RWPE2 (cell line): ENCODE results near the gene KIF26B.

Experiments
- ATAC-seq: fragments of 200-7000 bp; cut with Tn5 transposase; 3 replicates; pipeline ENCODE4 v1.9.1; 2021; ENCODE audit warnings: low read depth
- DNase-seq: peaks from one replicate; pipeline ENCODE4 v3.0.0-alpha.2; 2020; ENCODE audit warnings: low spot score
- H3K27ac ChIP-seq: fragments of 450-650 bp; 2 replicates; pipeline ENCODE4 v1.5.1; 2017; ENCODE audit warnings: mild to moderate bottlenecking; ENCODE audit not compliant: poor library complexity, severe bottlenecking
- H3K27me3 ChIP-seq: fragments of 250-450 bp; sonication (Bioruptor Pico); 2 replicates; pipeline ENCODE4 v1.5.1; 2021; ENCODE audit warnings: mild to moderate bottlenecking, moderate library complexity; ENCODE audit not compliant: insufficient read depth, poor library complexity, severe bottlenecking
- H3K36me3 ChIP-seq: fragments of 250-450 bp; sonication (Bioruptor Pico); 2 replicates; pipeline ENCODE4 v1.5.1; 2020; ENCODE audit warnings: low read depth, mild to moderate bottlenecking, moderate library complexity
- H3K4me1 ChIP-seq: fragments of 250-450 bp; sonication (Bioruptor Pico); 2 replicates; pipeline ENCODE4 v1.5.1; 2021; ENCODE audit warnings: mild to moderate bottlenecking, moderate library complexity; ENCODE audit not compliant: insufficient read depth, poor library complexity, severe bottlenecking
- H3K4me3 ChIP-seq: fragments of 250-450 bp; sonication (Bioruptor Pico); 2 replicates; pipeline ENCODE4 v1.5.1; 2021; ENCODE audit warnings: mild to moderate bottlenecking, moderate library complexity; ENCODE audit not compliant: severe bottlenecking
- H3K9me3 ChIP-seq: fragments of 250-450 bp; sonication (Bioruptor Pico); 2 replicates; pipeline ENCODE4 v1.5.1; 2021; ENCODE audit warnings: mild to moderate bottlenecking, moderate library complexity; ENCODE audit not compliant: severe bottlenecking
- TF ChIP-seq, protein P1 (sequence below): fragments of 450-650 bp; IDR thresholded peaks from one replicate; pipeline ENCODE4 v1.5.1; 2017; ENCODE audit warnings: mild to moderate bottlenecking, moderate library complexity; ENCODE audit not compliant: poor library complexity, severe bottlenecking

The KIF26B gene

DNA sequence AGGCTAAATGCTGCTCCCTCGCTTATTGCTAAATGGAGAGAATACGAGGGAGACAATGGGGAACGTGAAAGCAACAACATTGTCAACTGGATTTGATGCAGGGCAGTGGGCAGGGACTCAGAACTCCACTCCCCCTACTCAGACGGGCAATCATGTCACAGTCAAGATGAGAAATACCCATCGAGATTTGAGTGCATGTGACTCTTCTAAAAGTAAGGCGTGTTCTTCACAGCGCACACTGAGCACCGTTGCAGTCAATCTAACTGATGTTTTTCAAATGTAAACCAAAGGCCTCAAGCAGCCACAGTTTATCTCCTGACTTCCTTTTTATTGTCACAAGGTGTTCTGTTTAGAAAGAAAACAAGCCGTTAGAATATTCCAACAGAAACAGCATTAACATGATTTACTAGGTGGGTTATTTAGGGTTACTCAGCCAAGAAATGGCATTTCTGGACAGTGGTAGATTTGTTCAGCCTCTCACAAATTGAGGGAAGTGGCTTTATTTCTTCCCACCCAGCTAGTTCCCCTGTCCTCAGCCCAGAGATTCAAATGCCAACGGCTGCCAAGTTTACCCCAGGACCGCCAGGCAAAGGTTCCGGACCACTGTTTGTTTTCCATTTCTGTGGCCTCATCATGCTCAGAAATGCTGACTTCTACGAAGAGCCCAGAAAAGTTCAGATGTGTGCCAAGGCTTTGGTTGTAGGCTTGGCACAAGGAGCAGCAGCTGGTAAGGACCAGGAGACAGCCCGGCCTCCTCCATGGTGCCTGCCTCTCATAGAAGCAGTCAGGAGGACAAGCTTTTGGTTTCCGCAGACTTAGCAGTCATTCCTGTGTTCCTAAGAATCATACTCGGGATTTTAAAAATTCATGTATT is 171.4 kb downstream of the KIF26B start:
- DNase-seq (no peak), ATAC-seq (no peak)
- Histone ChIP-seq H3K4me3 (no peak overlapping the region), H3K27ac (no peak overlapping the region), H3K4me1 (no peaks in the 10 kb centered on the region), H3K9me3 (no peaks in the 10 kb centered on the region), H3K27me3 (no peaks in the 10 kb centered on the region), H3K36me3 (no peaks in the 10 kb centered on the region)
- TF ChIP-seq, protein P1, sequence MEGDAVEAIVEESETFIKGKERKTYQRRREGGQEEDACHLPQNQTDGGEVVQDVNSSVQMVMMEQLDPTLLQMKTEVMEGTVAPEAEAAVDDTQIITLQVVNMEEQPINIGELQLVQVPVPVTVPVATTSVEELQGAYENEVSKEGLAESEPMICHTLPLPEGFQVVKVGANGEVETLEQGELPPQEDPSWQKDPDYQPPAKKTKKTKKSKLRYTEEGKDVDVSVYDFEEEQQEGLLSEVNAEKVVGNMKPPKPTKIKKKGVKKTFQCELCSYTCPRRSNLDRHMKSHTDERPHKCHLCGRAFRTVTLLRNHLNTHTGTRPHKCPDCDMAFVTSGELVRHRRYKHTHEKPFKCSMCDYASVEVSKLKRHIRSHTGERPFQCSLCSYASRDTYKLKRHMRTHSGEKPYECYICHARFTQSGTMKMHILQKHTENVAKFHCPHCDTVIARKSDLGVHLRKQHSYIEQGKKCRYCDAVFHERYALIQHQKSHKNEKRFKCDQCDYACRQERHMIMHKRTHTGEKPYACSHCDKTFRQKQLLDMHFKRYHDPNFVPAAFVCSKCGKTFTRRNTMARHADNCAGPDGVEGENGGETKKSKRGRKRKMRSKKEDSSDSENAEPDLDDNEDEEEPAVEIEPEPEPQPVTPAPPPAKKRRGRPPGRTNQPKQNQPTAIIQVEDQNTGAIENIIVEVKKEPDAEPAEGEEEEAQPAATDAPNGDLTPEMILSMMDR = no peak

DNA sequence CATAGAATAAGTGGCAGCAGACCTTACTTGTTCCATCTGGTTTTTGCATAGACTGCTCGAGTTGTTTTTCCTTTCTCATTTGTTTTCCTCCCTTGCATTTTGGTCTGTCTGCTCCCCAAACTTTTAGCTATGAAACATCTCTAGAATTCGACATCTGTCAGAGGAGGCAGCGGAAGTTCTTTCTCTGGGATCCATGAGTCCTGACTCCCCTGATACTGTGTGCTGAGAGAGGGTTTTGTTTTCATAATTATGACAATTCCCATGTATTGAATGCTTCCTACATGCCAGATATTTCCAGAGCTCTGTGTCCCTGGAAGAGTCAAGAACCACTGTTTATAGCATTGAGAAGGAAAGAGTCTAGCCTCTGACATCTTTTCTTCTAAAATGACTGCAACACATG is 172.6 kb downstream of the KIF26B start:
- no peaks in the 10 kb centered on the region for H3K36me3 ChIP-seq
- ATAC-seq (no peak), DNase-seq (no peak)
- no peak overlapping the region for H3K4me3 ChIP-seq
- no peaks in the 10 kb centered on the region for H3K27me3 ChIP-seq
- no peaks in the 10 kb centered on the region for H3K4me1 ChIP-seq
- no peak overlapping the region for H3K27ac ChIP-seq
- TF ChIP-seq, protein P1 = no peak
- no peaks in the 10 kb centered on the region for H3K9me3 ChIP-seq

DNA sequence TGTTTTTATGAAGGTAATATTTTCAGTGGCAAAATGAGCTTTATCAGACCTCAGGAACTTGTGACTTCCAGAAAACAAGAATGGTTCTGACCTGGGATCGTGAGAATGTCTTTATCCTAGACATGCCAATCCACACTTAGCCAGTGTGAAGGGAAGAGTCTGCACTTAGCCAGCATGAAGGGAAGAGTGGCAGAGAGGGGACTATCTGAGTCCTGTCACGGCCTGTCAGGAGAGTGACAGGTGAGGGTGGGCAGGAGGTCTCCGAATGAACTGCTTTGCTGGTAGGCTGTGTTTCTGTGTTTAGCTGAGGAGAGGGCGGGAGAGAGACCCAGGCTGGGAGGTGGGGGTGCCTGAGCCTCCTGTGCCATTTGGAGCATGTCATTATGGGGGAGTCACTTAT is 173.1 kb downstream of the KIF26B start:
- Histone ChIP-seq H3K27me3 (no peaks in the 10 kb centered on the region), H3K9me3 (no peaks in the 10 kb centered on the region), H3K4me3 (no peak overlapping the region), H3K4me1 (no peaks in the 10 kb centered on the region), H3K36me3 (no peaks in the 10 kb centered on the region), H3K27ac (no peak overlapping the region)
- TF ChIP-seq, protein P1 = no peak
- DNase-seq (no peak), ATAC-seq (no peak)

DNA sequence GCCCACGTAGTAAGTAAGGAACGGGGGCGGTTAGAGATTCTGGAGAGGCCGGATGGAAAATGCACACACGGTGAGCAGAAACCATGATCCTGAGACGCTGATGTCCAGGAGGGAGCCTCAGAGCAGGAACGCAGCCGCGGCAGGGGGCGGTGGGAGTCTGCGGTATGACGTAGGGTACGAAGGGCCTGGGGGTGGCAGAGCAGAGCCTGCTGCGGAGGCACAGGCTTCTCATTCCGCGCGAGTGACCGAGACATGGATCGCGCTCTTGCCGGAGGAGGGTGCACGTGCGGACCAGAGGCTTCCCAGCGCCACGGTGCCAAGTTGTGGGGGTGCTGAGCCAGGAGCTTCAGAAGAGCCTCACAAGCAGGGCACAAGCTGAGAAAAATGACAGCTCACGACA is 176.2 kb downstream of the KIF26B start:
- no peaks in the 10 kb centered on the region for H3K9me3 ChIP-seq
- no peaks in the 10 kb centered on the region for H3K4me1 ChIP-seq
- no peak for ATAC-seq
- no peaks in the 10 kb centered on the region for H3K36me3 ChIP-seq
- no peaks in the 10 kb centered on the region for H3K27me3 ChIP-seq
- H3K27ac ChIP-seq = no peak overlapping the region
- TF ChIP-seq, protein P1 = no peak
- no peak for DNase-seq
- H3K4me3 ChIP-seq = no peak overlapping the region

DNA sequence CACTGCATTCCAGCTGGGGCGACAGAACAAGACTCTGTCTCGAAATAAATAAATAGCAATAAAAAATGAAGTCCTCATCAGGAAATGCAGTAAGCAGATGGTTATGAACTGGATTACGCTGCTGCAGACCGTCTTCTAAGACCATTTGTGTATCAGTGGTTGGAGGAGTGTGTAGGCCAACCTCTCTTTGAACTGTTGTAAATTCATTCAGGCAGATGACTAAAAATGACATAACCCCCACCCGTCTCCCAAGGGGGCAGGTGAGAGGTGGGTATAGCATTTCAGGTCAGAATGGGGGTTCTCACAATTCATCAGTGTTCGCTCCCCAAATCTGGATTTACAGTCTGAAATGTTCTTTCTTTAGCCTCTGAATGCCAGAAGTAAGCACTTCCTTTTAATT is 177.3 kb downstream of the KIF26B start:
- TF ChIP-seq, protein P1 = no peak
- Histone ChIP-seq H3K4me1 (no peaks in the 10 kb centered on the region), H3K27me3 (no peaks in the 10 kb centered on the region), H3K27ac (no peak overlapping the region), H3K9me3 (no peaks in the 10 kb centered on the region), H3K4me3 (no peak overlapping the region), H3K36me3 (no peaks in the 10 kb centered on the region)
- DNase-seq (no peak), ATAC-seq (no peak)
